OCI-LY3 (cell line): ENCODE data around the gene CMIP.

ENCODE experiments used
- CTCF ChIP-seq: fragments of 200-600, 300-600 bp; sonication (generic); IDR thresholded peaks from 2 replicates; pipeline ENCODE4 v1.5.1; 2014; ENCODE audit warnings: antibody characterized with exemption, low read length, low read depth
- EZH2phosphoT487 ChIP-seq: fragments of 200-600 bp; shearing (Covaris generic); IDR thresholded peaks from 2 replicates; pipeline ENCODE4 v1.6.1; 2018; ENCODE audit warnings: antibody characterized with exemption, mixed run types, low read depth

- TF ChIP-seq CTCF (no peak), EZH2phosphoT487 (no peak)
These were observed 311.5 kb downstream of the CMIP start for GRCh38 chr16:81755915-81756614.
